ENCODE measurements around the gene NT5C1B. TPM values are rescaled to one million over a fixed set of nuclear protein-coding genes. Genes with fewer than 3 reads are reported as not detected.

Gene NT5C1B
- total RNA-seq, 1 donor from 2014 or later = not detected

GRCh38 chr2:18527822-18528221 lies 61.5 kb downstream of the NT5C1B start:
- H4K20me1 ChIP-seq (ENCODE audit: low read depth) = no peaks in the 10 kb centered on the region
- TF ChIP-seq EZH2phosphoT487 (IDR thresholded peaks at IDR 0.05) = no peak
- TF ChIP-seq, protein P1, sequence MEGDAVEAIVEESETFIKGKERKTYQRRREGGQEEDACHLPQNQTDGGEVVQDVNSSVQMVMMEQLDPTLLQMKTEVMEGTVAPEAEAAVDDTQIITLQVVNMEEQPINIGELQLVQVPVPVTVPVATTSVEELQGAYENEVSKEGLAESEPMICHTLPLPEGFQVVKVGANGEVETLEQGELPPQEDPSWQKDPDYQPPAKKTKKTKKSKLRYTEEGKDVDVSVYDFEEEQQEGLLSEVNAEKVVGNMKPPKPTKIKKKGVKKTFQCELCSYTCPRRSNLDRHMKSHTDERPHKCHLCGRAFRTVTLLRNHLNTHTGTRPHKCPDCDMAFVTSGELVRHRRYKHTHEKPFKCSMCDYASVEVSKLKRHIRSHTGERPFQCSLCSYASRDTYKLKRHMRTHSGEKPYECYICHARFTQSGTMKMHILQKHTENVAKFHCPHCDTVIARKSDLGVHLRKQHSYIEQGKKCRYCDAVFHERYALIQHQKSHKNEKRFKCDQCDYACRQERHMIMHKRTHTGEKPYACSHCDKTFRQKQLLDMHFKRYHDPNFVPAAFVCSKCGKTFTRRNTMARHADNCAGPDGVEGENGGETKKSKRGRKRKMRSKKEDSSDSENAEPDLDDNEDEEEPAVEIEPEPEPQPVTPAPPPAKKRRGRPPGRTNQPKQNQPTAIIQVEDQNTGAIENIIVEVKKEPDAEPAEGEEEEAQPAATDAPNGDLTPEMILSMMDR (IDR thresholded peaks at IDR 0.05) = no peak
- TF ChIP-seq EZH2 (IDR thresholded peaks at IDR 0.05) = no peak

DNA sequence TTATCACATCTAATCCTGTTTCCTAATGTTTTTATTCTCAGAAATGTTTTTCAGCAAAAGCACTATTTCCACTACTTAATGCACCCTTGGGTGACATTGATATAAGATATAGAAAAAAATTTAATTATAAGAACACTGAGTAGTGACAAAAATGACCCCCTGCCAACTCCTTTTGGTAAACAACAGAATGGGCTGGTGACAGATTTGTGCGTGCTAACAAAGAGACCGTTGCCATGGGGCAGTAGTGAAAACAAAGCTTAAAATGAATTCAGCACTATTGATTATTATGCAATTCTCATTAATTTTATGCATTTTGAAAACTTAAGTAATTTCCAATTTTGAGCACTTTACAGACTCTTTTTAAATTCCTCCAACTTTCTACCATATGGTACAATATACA lies 62.0 kb downstream of the NT5C1B start:
- Histone ChIP-seq H3K4me3 (no peak overlapping the region), H3F3A (ENCODE audit: low read depth) (no peaks in the 10 kb centered on the region), H2AFZ (replicated peaks) (no peak overlapping the region), H3K79me2 (ENCODE audit: low read depth) (no peaks in the 10 kb centered on the region), H3K9me3 (ENCODE audit: low read depth) (no peaks in the 10 kb centered on the region), H3K27ac (no peak overlapping the region), H3K9ac (no peak overlapping the region), H3K4me2 (no peak overlapping the region), H3K4me1 (no peaks in the 10 kb centered on the region), H3K27me3 (no peaks in the 10 kb centered on the region), H3K36me3 (no peaks in the 10 kb centered on the region), H4K20me1 (ENCODE audit: low read depth) (no peaks in the 10 kb centered on the region)
- peaks cover 5% of the 10 kb centered on the region for H3K4me1 Mint-ChIP-seq
- DNase-seq (ENCODE audit: low spot score) = no peak
- H3K27ac Mint-ChIP-seq = no peak overlapping the region
- peaks cover 2% of the 10 kb centered on the region for H3K27me3 Mint-ChIP-seq (ENCODE audit: insufficient read depth, low read depth)
- H3K36me3 Mint-ChIP-seq = no peaks in the 10 kb centered on the region
- H3K4me3 Mint-ChIP-seq = no peak overlapping the region
- TF ChIP-seq, protein P1 (IDR thresholded peaks at IDR 0.05) = no peak
- no peak for TF ChIP-seq EZH2phosphoT487 (IDR thresholded peaks at IDR 0.05)
- no peak for TF ChIP-seq EZH2 (IDR thresholded peaks at IDR 0.05)
- H3K9me3 Mint-ChIP-seq = no peaks in the 10 kb centered on the region

More at GRCh38 chr2:18527822-18528221, 61.5 kb downstream of the NT5C1B start:
- H3K9me3 ChIP-seq (ENCODE audit: low read depth) = no peaks in the 10 kb centered on the region
- H3K4me1 Mint-ChIP-seq = peaks cover 5% of the 10 kb centered on the region
- H3K4me3 Mint-ChIP-seq = no peak overlapping the region
- no peaks in the 10 kb centered on the region for H3K9me3 Mint-ChIP-seq
- H3K27ac ChIP-seq = no peak overlapping the region
- no peak overlapping the region for H2AFZ ChIP-seq (replicated peaks)
- no peak overlapping the region for H3K4me3 ChIP-seq
- H3K79me2 ChIP-seq (ENCODE audit: low read depth) = no peaks in the 10 kb centered on the region
- no peaks in the 10 kb centered on the region for H3K36me3 ChIP-seq
- no peaks in the 10 kb centered on the region for H3K36me3 Mint-ChIP-seq
- H3K4me1 ChIP-seq = no peaks in the 10 kb centered on the region
- H3K9ac ChIP-seq = no peak overlapping the region
- DNase-seq (ENCODE audit: low spot score) = no peak
- H3K27me3 ChIP-seq = no peaks in the 10 kb centered on the region
- no peak overlapping the region for H3K27ac Mint-ChIP-seq
- H3F3A ChIP-seq (ENCODE audit: low read depth) = no peaks in the 10 kb centered on the region
- no peak overlapping the region for H3K4me2 ChIP-seq
- H3K27me3 Mint-ChIP-seq (ENCODE audit: insufficient read depth, low read depth) = peaks cover 2% of the 10 kb centered on the region

DNA sequence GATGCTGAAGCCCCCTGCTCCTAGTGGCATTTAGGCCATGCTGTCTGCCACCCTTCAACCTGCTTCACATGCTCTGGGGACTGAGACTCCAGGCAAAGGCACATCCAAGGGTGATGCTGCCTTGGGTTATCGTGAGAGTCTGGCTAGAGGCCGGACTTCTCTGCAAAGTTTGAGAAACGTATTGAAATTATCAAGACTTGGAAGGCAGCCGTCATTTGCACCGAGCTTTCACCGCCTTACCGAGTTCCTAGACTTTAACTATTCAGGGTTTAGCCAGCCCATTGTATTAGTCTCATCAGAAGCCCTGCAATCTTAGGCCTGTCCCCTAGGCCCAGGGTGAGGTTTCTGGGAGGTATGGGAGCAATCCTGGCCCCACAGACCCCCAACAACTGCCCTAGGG lies 62.9 kb downstream of the NT5C1B start:
- Histone ChIP-seq H3K36me3 (no peaks in the 10 kb centered on the region), H4K20me1 (ENCODE audit: low read depth) (no peaks in the 10 kb centered on the region), H3K27me3 (no peaks in the 10 kb centered on the region), H3K4me1 (no peaks in the 10 kb centered on the region), H3K9me3 (ENCODE audit: low read depth) (no peaks in the 10 kb centered on the region), H3K4me3 (no peak overlapping the region), H2AFZ (replicated peaks) (peak overlapping the region; percentile 34), H3K4me2 (no peak overlapping the region), H3K27ac (no peak overlapping the region), H3F3A (ENCODE audit: low read depth) (no peaks in the 10 kb centered on the region), H3K79me2 (ENCODE audit: low read depth) (no peaks in the 10 kb centered on the region), H3K9ac (no peak overlapping the region)
- Mint-ChIP-seq H3K9me3 (no peaks in the 10 kb centered on the region), H3K27ac (no peak overlapping the region), H3K4me1 (peaks cover 5% of the 10 kb centered on the region), H3K27me3 (ENCODE audit: insufficient read depth, low read depth) (peaks cover 2% of the 10 kb centered on the region), H3K36me3 (no peaks in the 10 kb centered on the region), H3K4me3 (no peak overlapping the region)
- TF ChIP-seq EZH2 (IDR thresholded peaks at IDR 0.05) = no peak
- TF ChIP-seq, protein P1 (IDR thresholded peaks at IDR 0.05) = no peak
- TF ChIP-seq EZH2phosphoT487 (IDR thresholded peaks at IDR 0.05) = no peak
- no peak for DNase-seq (ENCODE audit: low spot score)
